H54 (cell line): ENCODE measurements around the gene MTRF1.

ENCODE experiments used
- DNase-seq: peaks from one replicate; pipeline ENCODE4 v3.0.0; 2011; ENCODE audit warnings: low spot score, mixed read lengths; ENCODE audit not compliant: insufficient read length
- FAIRE-seq: peaks from 3 replicates; lab custom pipeline; 2011; peaks lifted over from hg19 to GRCh38; lab: Jason Lieb, UNC
- POLR2A ChIP-seq: IDR thresholded peaks from 2 replicates; pipeline ENCODE4 v1.6.1; 2011; ENCODE audit warnings: low read depth, mild to moderate bottlenecking, low read length

The MTRF1 gene

DNA sequence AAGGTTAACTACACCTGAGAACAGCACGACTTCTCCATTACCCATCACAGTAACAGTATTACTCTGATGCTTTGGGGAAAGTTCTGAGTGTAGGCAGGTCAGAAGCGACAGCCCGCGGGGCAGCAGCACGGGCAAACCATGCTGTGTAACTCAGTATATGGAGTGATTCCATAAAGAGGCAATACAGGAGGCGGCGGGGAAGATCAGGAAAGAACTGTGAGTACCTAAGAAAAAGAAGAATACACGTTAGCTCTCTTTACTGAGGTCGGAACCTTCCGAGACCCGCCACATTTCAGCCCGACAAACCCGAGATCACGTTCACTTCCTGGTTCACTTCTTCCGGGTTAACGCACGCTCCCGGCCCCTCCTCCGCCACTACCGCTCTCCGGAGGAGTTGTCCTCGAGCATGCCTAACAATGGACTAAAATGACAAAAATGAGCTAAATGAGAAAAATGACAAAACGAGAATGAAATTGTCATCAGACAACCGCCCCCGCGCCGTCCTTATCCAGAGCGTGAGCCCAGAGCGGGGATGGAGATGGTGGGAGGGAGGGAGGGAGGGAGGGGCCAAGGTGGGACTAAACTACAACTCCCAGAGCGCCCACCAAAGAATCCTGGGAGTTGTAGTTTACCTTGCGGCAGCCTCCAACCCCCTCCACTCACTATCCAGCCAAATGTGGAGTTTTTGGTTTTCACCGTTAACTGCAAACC, at the start of gene MTRF1:
MTRF1 (minus strand) TSS at position 316 of the 711 bp plus-strand sequence. CDS start 2,669 bp downstream, outside the sequence.
- peak; percentile 30; the same call in 1 of the 2 replicates for TF ChIP-seq POLR2A
- DNase-seq (peak; percentile 58), FAIRE-seq (peak; percentile 36)

DNA sequence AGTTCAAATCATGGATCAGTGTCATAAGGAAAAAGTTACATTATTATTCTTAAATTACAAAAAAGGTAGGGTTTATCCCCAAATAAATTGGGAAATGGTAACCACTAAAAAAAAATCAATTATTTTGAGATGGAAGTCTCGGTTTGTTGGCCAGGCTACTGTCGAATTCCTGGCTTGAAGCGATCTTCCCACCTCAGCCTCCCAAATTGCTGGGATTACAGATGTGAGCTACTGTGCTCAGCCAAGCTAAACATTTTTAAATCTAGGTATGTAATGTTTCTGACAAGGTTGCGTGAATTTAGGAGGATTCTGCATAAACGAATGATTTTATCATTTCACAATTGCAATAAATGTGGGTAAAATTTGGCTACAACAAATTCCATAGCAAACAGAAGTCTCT, 49.7 kb upstream of the MTRF1 start:
- DNase-seq = no peak
- no peak for FAIRE-seq
- TF ChIP-seq POLR2A = no peak

DNA sequence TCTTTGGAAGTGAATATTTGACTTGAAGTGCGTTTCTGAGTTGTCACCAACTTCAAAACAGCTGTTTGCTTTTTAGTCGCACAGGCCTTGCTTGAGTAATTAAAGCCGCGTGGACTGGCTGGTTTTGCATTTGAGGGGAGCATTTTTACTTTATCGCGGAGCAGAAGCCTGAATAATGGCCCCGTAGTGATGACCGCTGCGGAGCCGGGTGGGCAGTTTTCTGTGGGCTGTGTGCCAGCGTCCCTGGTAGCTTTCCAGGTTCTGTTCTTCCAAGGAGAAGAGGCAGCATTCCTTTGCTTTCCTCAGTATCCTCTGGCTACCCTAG, 48.8 kb upstream of the MTRF1 start:
- TF ChIP-seq POLR2A = no peak
- FAIRE-seq (no peak), DNase-seq (no peak)

DNA sequence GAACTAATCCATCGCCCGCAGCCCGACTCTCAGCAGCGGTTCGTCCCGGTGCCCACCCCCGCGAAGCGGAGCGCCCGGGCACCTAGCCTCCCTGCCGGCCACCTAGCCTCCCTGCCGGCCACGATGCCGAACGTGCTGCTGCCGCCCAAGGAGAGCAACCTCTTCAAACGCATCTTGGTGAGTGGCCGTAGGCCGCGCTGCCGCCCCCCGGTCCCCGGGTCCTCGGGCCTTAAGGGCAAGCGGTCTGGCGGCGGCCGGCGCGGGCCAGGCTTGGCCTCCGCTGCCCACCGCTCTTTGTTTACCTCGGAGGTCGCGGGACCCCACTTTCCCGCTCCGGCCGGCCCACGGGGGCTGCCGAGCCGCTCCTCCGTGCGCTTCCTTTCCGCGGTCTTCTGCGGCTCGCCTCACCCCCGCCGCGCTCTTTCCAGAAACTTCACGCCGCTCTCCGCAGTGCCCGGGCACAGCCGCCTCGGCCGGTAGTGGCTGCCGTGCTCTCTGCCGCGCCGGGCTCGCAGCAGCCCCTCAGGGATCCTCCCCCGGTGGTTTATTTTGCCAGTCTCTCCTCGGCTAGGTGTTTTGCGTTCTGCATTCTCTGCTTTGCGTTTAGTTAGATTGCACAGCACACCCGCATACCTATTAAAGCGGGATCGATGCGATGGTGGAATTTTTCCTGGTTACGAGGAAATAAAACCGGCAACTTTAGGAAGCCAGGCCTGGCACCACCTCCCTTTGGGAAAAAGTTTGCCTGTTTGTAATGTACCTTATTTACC, 48.2 kb upstream of the MTRF1 start:
- TF ChIP-seq POLR2A = no peak
- DNase-seq (no peak), FAIRE-seq (no peak)

DNA sequence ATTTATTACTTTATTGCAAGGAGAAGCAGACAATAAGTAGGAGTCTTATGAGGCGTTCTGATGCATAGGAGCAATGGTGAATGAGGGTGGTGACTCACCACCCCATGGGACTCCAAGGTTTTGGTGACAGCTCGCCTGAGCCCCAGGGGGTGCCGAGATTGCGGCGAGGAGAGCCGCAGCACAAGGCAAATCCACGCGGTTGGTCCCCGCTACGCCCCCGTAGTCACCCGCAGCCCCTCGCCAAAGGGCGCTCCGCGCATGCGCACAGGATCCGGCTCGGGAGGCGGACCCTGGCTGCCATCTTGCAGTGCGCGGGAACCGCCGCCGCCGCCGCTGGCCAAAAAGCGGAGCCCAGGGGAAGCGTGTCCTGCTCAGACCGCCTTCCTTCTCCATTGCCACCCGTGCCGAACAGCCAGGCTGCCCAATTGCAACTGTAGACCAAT, 47.6 kb upstream of the MTRF1 start, which contains the start of gene NAA16:
NAA16 (plus strand) TSS at position 305 of the 443 bp plus-strand sequence. CDS start 262 bp downstream, outside the sequence.
- peak; percentile 78 for DNase-seq
- TF ChIP-seq POLR2A = peak; percentile 87
- FAIRE-seq = peak; percentile 75

- FAIRE-seq = no peak
- no peak for DNase-seq
- TF ChIP-seq POLR2A = no peak
Measured at GRCh38 chr13:41307884-41308640, 44.7 kb upstream of the MTRF1 start.

DNA sequence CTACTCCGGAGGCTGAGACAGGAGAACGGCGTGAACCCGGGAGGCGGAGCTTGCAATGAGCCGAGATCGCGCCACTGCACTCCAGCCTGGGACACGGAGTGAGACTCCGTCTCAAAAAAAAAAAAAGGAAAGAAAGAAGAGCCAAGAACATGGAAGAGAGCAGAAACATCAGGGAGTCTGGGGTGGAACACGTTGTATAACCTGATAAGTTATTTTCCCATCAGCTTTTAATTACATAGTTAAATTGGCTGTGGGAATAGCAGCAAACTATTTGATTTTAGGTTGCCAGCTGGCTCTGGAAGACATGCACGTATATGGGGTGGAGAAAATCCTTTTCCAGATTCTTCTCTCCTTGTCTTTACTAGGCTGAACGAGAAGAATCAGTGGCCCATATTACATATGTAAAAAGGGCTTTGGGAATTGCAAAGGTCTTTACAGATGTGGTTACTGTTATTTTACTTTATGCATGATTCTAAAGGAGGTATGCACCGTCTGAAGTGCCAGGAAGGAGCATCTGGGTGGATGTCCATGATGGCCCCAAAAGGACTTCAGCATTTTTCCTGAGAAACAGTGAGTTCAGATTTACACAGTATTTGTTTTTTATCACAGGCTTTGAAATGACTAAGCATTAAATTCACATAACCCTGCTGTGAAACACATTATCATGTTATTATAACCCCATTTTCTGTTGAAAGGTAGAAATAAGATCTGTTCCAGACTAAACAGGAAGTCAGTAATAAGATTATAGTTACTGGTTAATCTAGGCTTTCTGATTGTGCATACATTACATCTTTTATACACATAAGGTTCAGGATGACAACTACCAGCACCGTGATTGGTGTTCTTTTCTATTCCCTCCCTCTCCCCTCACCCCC, 43.1 kb upstream of the MTRF1 start:
- TF ChIP-seq POLR2A = no peak
- FAIRE-seq (no peak), DNase-seq (no peak)

GRCh38 chr13:41304551-41304950, 41.2 kb upstream of the MTRF1 start:
- no peak for DNase-seq
- TF ChIP-seq POLR2A = no peak
- no peak for FAIRE-seq

DNA sequence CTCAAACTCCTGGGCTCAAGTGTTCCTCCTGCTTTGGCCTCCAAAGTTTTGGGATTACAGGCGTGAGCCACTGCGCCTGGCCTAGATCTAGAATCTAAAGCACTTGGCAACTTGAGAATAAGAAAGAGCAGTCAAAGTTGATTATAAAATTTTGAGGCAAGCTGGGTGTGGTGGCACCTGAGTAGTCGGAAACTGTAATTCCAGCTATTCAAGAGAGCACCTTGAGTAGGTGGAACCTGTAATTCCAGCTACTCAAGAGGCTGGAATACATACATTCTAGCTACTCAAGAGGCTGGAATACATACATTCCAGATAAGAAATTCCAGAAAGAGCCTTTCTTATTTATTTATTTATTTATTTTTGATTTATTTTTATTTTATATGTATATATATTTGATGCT, 39.4 kb upstream of the MTRF1 start:
- no peak for FAIRE-seq
- no peak for TF ChIP-seq POLR2A

GRCh38 chr13:41299316-41300094, 36.1 kb upstream of the MTRF1 start:
- no peak for DNase-seq
- no peak for FAIRE-seq
- no peak for TF ChIP-seq POLR2A

More for the DNA sequence above, 39.4 kb upstream of the MTRF1 start:
- DNase-seq = no peak

DNA sequence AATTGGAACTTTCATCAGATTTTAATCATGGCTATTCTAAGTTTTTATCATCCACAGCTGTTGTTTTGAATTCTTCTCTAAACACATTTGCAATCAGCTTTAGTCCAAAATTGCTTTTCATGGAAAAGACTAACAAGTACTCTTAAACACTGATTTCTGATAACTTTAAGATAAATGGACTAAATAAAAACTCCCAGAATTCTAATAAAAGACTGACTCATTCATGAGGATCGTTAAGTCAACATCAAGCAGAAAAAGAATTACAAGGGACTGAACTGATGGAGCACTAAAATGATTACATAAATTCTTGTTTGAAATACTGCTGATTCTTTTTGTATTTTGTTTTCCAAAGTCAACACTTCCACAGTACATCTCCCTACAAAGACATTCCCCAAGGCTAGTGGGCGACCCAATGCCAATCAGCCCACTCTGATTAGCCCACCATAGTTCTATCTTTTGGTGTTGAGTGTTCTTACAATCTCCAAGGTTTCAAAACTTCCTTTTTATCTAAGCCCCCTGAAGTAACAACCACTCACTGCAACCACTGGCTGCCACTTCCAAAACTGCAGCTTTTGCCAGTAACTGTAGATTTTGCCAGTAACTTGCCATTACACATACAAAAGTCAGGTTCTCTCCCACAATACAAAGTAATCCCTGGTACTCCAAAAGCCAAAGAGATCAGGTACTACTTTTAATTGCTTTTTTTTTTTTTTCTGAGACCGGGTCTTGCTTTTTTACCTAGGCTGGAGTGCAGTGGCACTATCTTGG, 33.7 kb upstream of the MTRF1 start:
- FAIRE-seq (no peak), DNase-seq (no peak)
- TF ChIP-seq POLR2A = no peak

DNA sequence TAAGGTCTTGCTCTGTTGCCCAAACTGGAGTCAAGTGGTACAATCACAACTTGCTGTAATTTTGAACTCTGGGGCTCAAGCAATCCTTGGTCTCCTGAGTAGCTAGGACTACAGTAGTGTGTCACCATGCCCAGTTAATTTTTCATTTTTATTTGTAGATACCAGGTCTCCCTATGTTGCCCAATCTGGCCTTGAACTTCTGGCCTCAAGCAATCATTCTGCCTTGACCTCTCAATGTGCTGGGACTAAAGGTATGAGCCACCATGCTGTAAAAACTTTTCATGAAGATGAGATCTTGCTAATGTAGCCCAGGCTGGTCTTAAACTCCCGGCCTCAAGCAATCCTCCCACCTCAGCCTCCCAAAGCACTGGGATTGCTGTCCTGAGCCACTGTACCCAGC, 32.6 kb upstream of the MTRF1 start:
- DNase-seq = no peak
- TF ChIP-seq POLR2A = no peak
- no peak for FAIRE-seq
